ES-I3 (cell line): ENCODE results near the gene OPN1MW3.

ENCODE experiments used
- H3K36me3 ChIP-seq: 2 replicates; pipeline ENCODE4 v1.6.1; 2013; ENCODE audit warnings: mild to moderate bottlenecking, low read length, control low read depth, moderate library complexity; ENCODE audit not compliant: insufficient read depth
- H3K4me1 ChIP-seq: 2 replicates; pipeline ENCODE4 v1.6.1; 2013; ENCODE audit warnings: mild to moderate bottlenecking, control low read depth, low read length; ENCODE audit not compliant: insufficient read depth
- H3K9ac ChIP-seq: 2 replicates; pipeline ENCODE4 v1.6.1; 2013; ENCODE audit warnings: low read depth, mild to moderate bottlenecking, low read length, moderate library complexity
- H3K9me3 ChIP-seq: 2 replicates; pipeline ENCODE4 v1.6.1; 2013; ENCODE audit warnings: mild to moderate bottlenecking, low read length, moderate library complexity; ENCODE audit not compliant: control insufficient read depth, insufficient read depth

Gene OPN1MW3

GRCh38 chrX:154308108-154308946, 50.9 kb downstream of the OPN1MW3 start:
- Histone ChIP-seq H3K9me3 (no peaks in the 10 kb centered on the region), H3K4me1 (no peaks in the 10 kb centered on the region), H3K36me3 (no peaks in the 10 kb centered on the region), H3K9ac (no peak overlapping the region)

- Histone ChIP-seq H3K9me3 (no peaks in the 10 kb centered on the region), H3K36me3 (no peaks in the 10 kb centered on the region), H3K9ac (no peak overlapping the region), H3K4me1 (no peaks in the 10 kb centered on the region)
Observed at GRCh38 chrX:154309041-154309775, 51.8 kb downstream of the OPN1MW3 start.

- Histone ChIP-seq H3K9me3 (no peaks in the 10 kb centered on the region), H3K4me1 (no peaks in the 10 kb centered on the region), H3K36me3 (no peaks in the 10 kb centered on the region), H3K9ac (no peak overlapping the region)
Observed at GRCh38 chrX:154310616-154311536, 53.5 kb downstream of the OPN1MW3 start.

- H3K36me3 ChIP-seq = no peaks in the 10 kb centered on the region
- H3K9me3 ChIP-seq = no peaks in the 10 kb centered on the region
- no peak overlapping the region for H3K9ac ChIP-seq
- no peaks in the 10 kb centered on the region for H3K4me1 ChIP-seq
Observed at GRCh38 chrX:154312116-154312515, 54.7 kb downstream of the OPN1MW3 start.

- Histone ChIP-seq H3K36me3 (no peaks in the 10 kb centered on the region), H3K9me3 (no peaks in the 10 kb centered on the region), H3K9ac (no peak overlapping the region), H3K4me1 (no peaks in the 10 kb centered on the region)
Observed at GRCh38 chrX:154313147-154313546, 55.8 kb downstream of the OPN1MW3 start.

- H3K36me3 ChIP-seq = no peaks in the 10 kb centered on the region
- no peak overlapping the region for H3K9ac ChIP-seq
- H3K9me3 ChIP-seq = no peaks in the 10 kb centered on the region
- H3K4me1 ChIP-seq = no peaks in the 10 kb centered on the region
Observed at GRCh38 chrX:154315416-154315815, 58.0 kb downstream of the OPN1MW3 start.

- Histone ChIP-seq H3K4me1 (no peaks in the 10 kb centered on the region), H3K9me3 (no peaks in the 10 kb centered on the region)
Observed at GRCh38 chrX:154317391-154317995, 60.1 kb downstream of the OPN1MW3 start.

GRCh38 chrX:154320406-154320805, 63.0 kb downstream of the OPN1MW3 start:
- Histone ChIP-seq H3K36me3 (no peaks in the 10 kb centered on the region), H3K4me1 (no peaks in the 10 kb centered on the region), H3K9me3 (no peaks in the 10 kb centered on the region), H3K9ac (no peak overlapping the region)

More at GRCh38 chrX:154317391-154317995, 60.1 kb downstream of the OPN1MW3 start:
- no peaks in the 10 kb centered on the region for H3K36me3 ChIP-seq
- H3K9ac ChIP-seq = no peak overlapping the region
